A673 (cell line): ENCODE measurements around the gene TMEM62.

Experiments used
- EZH2 ChIP-seq: fragments of 200-600 bp; sonication (generic); IDR thresholded peaks from 2 replicates; pipeline ENCODE4 v1.6.1; 2017; ENCODE audit warnings: borderline replicate concordance, low read depth, mild to moderate bottlenecking, mixed read lengths, antibody characterized with exemption, low read length; ENCODE audit not compliant: poor library complexity, severe bottlenecking
- TF ChIP-seq, protein P1 (sequence below): fragments of 300-800, 200-600 bp; sonication (generic); conservative IDR thresholded peaks from 2 replicates; pipeline ENCODE4 v1.5.1; 2017; ENCODE audit warnings: low read depth, mild to moderate bottlenecking, antibody characterized with exemption, low read length, moderate library complexity, mixed read lengths

DNA sequence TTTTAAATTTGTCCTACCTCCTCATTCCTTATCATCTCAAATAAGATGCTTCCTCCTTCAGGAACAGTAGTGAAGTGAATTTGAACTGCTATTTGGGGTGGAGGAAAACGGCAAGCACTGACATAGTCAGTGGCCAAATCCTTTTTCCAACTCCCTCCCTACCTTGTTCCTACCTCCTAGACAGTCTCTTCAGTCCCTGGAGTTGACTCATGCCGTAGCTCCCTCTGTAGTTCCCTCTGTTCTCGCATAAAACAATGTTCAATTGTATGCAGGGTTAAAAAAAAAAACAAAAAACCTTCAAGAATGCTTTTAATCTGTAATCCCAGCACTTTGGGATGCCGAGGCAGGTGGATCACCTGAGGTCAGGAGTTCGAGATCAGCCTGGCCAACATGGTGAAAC lies 29.0 kb upstream of the TMEM62 start:
- TF ChIP-seq, protein P1, sequence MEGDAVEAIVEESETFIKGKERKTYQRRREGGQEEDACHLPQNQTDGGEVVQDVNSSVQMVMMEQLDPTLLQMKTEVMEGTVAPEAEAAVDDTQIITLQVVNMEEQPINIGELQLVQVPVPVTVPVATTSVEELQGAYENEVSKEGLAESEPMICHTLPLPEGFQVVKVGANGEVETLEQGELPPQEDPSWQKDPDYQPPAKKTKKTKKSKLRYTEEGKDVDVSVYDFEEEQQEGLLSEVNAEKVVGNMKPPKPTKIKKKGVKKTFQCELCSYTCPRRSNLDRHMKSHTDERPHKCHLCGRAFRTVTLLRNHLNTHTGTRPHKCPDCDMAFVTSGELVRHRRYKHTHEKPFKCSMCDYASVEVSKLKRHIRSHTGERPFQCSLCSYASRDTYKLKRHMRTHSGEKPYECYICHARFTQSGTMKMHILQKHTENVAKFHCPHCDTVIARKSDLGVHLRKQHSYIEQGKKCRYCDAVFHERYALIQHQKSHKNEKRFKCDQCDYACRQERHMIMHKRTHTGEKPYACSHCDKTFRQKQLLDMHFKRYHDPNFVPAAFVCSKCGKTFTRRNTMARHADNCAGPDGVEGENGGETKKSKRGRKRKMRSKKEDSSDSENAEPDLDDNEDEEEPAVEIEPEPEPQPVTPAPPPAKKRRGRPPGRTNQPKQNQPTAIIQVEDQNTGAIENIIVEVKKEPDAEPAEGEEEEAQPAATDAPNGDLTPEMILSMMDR, result no peak
- TF ChIP-seq EZH2, result no peak
